ENCODE data around the gene TKFC. TPM values are rescaled to one million over a fixed set of nuclear protein-coding genes. Genes with fewer than 3 reads are reported as not detected.

Gene TKFC
- total RNA-seq, 4 donors from 2014 or later: 6.7 to 14.8 (median 11.8) TPM

GRCh38 chr11:61327669-61328071, 5.4 kb upstream of the TKFC start:
- TF ChIP-seq CTCF (IDR thresholded peaks at IDR 0.05 in 4 of 5, conservative IDR thresholded peaks at IDR 0.05 in 1 of 5) (no peak), POLR2A (IDR thresholded peaks at IDR 0.05) (no peak)
- DNase-seq (no peak), ATAC-seq (peak; percentile 55 to 61)
- Histone ChIP-seq H3K4me1 (peaks cover 41 to 55% of the 10 kb centered on the region in 2 donors), H3K36me3 (peaks cover 0 to 60% of the 10 kb centered on the region in 2 donors), H3K27ac (peak overlapping the region; percentile 56 to 99 (median 68)), H3K4me3 (no peak overlapping the region), H3K9me3 (no peaks in the 10 kb centered on the region), H3K27me3 (no peaks in the 10 kb centered on the region)
- in situ Hi-C loops (cut with MboI; ENCODE audit: low sequenced_read_pairs in 4 of 4) (no loop called here), intact Hi-C loops (cut with DNase I; ENCODE audit: low total_unique reads) (no loop called here)

- Histone ChIP-seq H3K4me1 (peaks cover 41 to 55% of the 10 kb centered on the region in 2 donors), H3K36me3 (peaks cover 0 to 53% of the 10 kb centered on the region in 2 donors)
Observed at GRCh38 chr11:61328351-61328750, 4.7 kb upstream of the TKFC start.

GRCh38 chr11:61329871-61330270, 3.2 kb upstream of the TKFC start:
- DNase-seq (no peak), ATAC-seq (no peak)
- Histone ChIP-seq H3K27ac (peak overlapping the region in 3 of 4 donors; percentile 46 to 99 (median 95)), H3K27me3 (no peaks in the 10 kb centered on the region), H3K4me3 (no peak overlapping the region), H3K36me3 (peaks cover 0 to 38% of the 10 kb centered on the region in 2 donors), H3K9me3 (no peaks in the 10 kb centered on the region), H3K4me1 (peaks cover 48 to 62% of the 10 kb centered on the region in 2 donors)
- in situ Hi-C loops (cut with MboI; ENCODE audit: low sequenced_read_pairs in 4 of 4): no loop called here
- TF ChIP-seq CTCF (IDR thresholded peaks at IDR 0.05 in 4 of 5, conservative IDR thresholded peaks at IDR 0.05 in 1 of 5) (no peak), POLR2A (IDR thresholded peaks at IDR 0.05) (no peak)
- intact Hi-C loops (cut with DNase I; ENCODE audit: low total_unique reads): no loop called here

More at GRCh38 chr11:61328351-61328750, 4.7 kb upstream of the TKFC start:
- no peak overlapping the region for H3K4me3 ChIP-seq
- H3K9me3 ChIP-seq: no peaks in the 10 kb centered on the region
- intact Hi-C loops (cut with DNase I; ENCODE audit: low total_unique reads) (no loop called here), in situ Hi-C loops (cut with MboI; ENCODE audit: low sequenced_read_pairs in 4 of 4) (no loop called here)
- no peaks in the 10 kb centered on the region for H3K27me3 ChIP-seq
- H3K27ac ChIP-seq: peak overlapping the region; percentile 56 to 99 (median 68)
- no peak for TF ChIP-seq POLR2A (IDR thresholded peaks at IDR 0.05)
- TF ChIP-seq CTCF (IDR thresholded peaks at IDR 0.05 in 4 of 5, conservative IDR thresholded peaks at IDR 0.05 in 1 of 5): no peak
- peak in 1 of 2 donors; percentile 36 for DNase-seq
- ATAC-seq: no peak

DNA sequence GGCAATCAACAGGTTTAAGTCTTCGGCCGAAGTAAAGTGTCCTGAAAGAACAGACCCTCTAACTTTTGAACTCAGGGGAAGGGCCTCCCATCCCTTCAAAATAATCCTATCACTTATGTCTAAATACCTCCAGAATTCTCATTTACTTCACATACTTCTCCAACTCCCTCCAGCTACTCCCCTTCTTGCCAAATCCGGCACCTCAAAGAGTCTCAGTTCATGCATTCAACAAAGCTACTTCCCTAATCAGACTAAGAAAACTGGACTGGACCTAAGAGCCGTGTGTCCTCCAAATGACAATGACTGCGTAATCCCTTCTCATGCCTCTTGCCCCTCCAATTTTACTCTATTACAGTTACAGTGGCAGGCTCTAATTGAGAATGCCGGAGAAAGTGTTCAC, 1.4 kb upstream of the TKFC start:
- H3K27ac ChIP-seq: peak overlapping the region; percentile 93 to 99 (median 97)

More for the DNA sequence above, 1.4 kb upstream of the TKFC start:
- H3K27me3 ChIP-seq: no peaks in the 10 kb centered on the region
- intact Hi-C loops (cut with DNase I; ENCODE audit: low total_unique reads): loop anchor here (1.0 to 2.0 kb wide), 2 partner anchors 98 to 249 kb away; partner anchors contain the start of genes CPSF7 and SYT7
- no peak for TF ChIP-seq POLR2A (IDR thresholded peaks at IDR 0.05)
- no peak for TF ChIP-seq CTCF (IDR thresholded peaks at IDR 0.05 in 4 of 5, conservative IDR thresholded peaks at IDR 0.05 in 1 of 5)
- in situ Hi-C loops (cut with MboI; ENCODE audit: low sequenced_read_pairs in 4 of 4): no loop called here
- no peaks in the 10 kb centered on the region for H3K9me3 ChIP-seq
- H3K4me3 ChIP-seq: peak overlapping the region; percentile 89 to 100 (median 98)
- ATAC-seq (no peak), DNase-seq (no peak)
- H3K36me3 ChIP-seq: peaks cover 0 to 20% of the 10 kb centered on the region in 2 donors
- H3K4me1 ChIP-seq: peaks cover 42 to 52% of the 10 kb centered on the region in 2 donors
